GM23248 (cell line): ENCODE data around the gene FGGY. TPM values are rescaled to one million over a fixed set of nuclear protein-coding genes. Genes with fewer than 3 reads are reported as not detected.
A peak's percentile ranks its signal among the peaks of the same experiment; 100 is the strongest.

Experiments
- DNase-seq: peaks from one replicate; pipeline ENCODE4 v3.0.0-alpha.2; 2015
- H2AFZ ChIP-seq: fragments of 200-600 bp; sonication (generic); 2 replicates; pipeline ENCODE4 v1.6.1; 2016; ENCODE audit warnings: antibody characterized with exemption
- H3F3A ChIP-seq: fragments of 200-600 bp; sonication (generic); 2 replicates; pipeline ENCODE4 v1.6.1; 2016; ENCODE audit warnings: mild to moderate bottlenecking, antibody characterized with exemption, mixed run types; ENCODE audit not compliant: insufficient read depth
- H3K27ac ChIP-seq: fragments of 200-600 bp; sonication (generic); 2 replicates; pipeline ENCODE4 v1.5.1; 2016; ENCODE audit warnings: mild to moderate bottlenecking
- H3K27me3 ChIP-seq: fragments of 200-600 bp; sonication (generic); replicated peaks from 2 replicates; pipeline ENCODE4 v1.6.1; 2016; ENCODE audit warnings: mild to moderate bottlenecking; ENCODE audit not compliant: insufficient read depth
- H3K36me3 ChIP-seq: fragments of 200-600 bp; sonication (generic); 2 replicates; pipeline ENCODE4 v1.6.1; 2016; ENCODE audit warnings: low read depth, mild to moderate bottlenecking
- H3K4me1 ChIP-seq: fragments of 200-600 bp; sonication (generic); 2 replicates; pipeline ENCODE4 v1.6.1; 2016; ENCODE audit warnings: mild to moderate bottlenecking; ENCODE audit not compliant: insufficient read depth
- H3K4me2 ChIP-seq: fragments of 200-600 bp; sonication (generic); one replicate; pipeline ENCODE4 v1.6.1; 2016; ENCODE audit warnings: mild to moderate bottlenecking; ENCODE audit not compliant: unreplicated experiment
- H3K4me3 ChIP-seq: fragments of 200-600 bp; sonication (generic); 2 replicates; pipeline ENCODE4 v1.5.1; 2016; ENCODE audit warnings: mild to moderate bottlenecking
- H3K79me2 ChIP-seq: fragments of 200-600 bp; sonication (generic); 2 replicates; pipeline ENCODE4 v1.6.1; 2016; ENCODE audit warnings: mild to moderate bottlenecking; ENCODE audit not compliant: insufficient read depth
- H3K9ac ChIP-seq: fragments of 200-600 bp; sonication (generic); 2 replicates; pipeline ENCODE4 v1.6.1; 2016; ENCODE audit warnings: mild to moderate bottlenecking
- H3K9me2 ChIP-seq: fragments of 200-600 bp; sonication (generic); 2 replicates; pipeline ENCODE4 v1.6.1; 2016; ENCODE audit warnings: mixed run types, mild to moderate bottlenecking, moderate library complexity; ENCODE audit not compliant: insufficient read depth
- H3K9me3 ChIP-seq: fragments of 200-600 bp; sonication (generic); one replicate; pipeline ENCODE4 v1.6.1; 2017; ENCODE audit warnings: low read depth
- H4K20me1 ChIP-seq: fragments of 200-600 bp; sonication (generic); 2 replicates; pipeline ENCODE4 v1.6.0; 2016; ENCODE audit not compliant: insufficient read depth
- EZH2 ChIP-seq: fragments of 200-600 bp; sonication (generic); IDR thresholded peaks from 2 replicates; pipeline ENCODE4 v1.6.1; 2018; ENCODE audit warnings: antibody characterized with exemption, mild to moderate bottlenecking; ENCODE audit not compliant: insufficient read depth, poor library complexity, severe bottlenecking
- EZH2phosphoT487 ChIP-seq: fragments of 200-600 bp; sonication (generic); IDR thresholded peaks from 2 replicates; pipeline ENCODE4 v1.6.1; 2018; ENCODE audit warnings: antibody characterized with exemption, moderate library complexity, mild to moderate bottlenecking, low read depth; ENCODE audit not compliant: insufficient read depth
- WGBS, 2 experiments: methylation state at CpG; one replicate each; pipeline ENCODE4 v1.1.6; 2015 to 2017; ENCODE audit warnings: low lambda C conversion rate in 2 of 2, low coverage in 1 of 2; ENCODE audit errors: missing lambda C conversion rate in 2 of 2; 5-methylcytosine and 5-hydroxymethylcytosine counted together
- in situ Hi-C: fragments of 300-500 bp; cut with MboI; formaldehyde crosslinking; loops from 2 replicates; pipeline ENCODE4 v1.15.0; 2020
- polyA plus RNA-seq: library from polyadenylated mRNA; unstranded; fragments of >200 nt; fragmentation: Nextera tagmentation; extraction: Ambion mirVana; gene quantifications from 2 replicates; pipeline ENCODE4 v1.2.1, GENCODE V29; 2016
- total RNA-seq: library from RNA; depleted of rRNA; stranded (reverse); fragments of >200 nt; shearing (Covaris generic); gene quantifications from 2 replicates; pipeline ENCODE4 v1.2.3, GENCODE V29; 2014

Gene FGGY
- total and polyA plus RNA-seq, 2 experiments from 2014 or later, result 12.8 to 16.9 TPM

GRCh38 chr1:59512702-59513101 is 215.8 kb downstream of the FGGY start:
- Histone ChIP-seq H4K20me1 (no peaks in the 10 kb centered on the region), H3K27me3 (no peaks in the 10 kb centered on the region), H3F3A (no peaks in the 10 kb centered on the region), H3K9ac (no peak overlapping the region), H3K79me2 (no peaks in the 10 kb centered on the region), H3K36me3 (peaks cover 5% of the 10 kb centered on the region; the same call in 1 of the 2 replicates), H3K27ac (no peak overlapping the region), H3K4me1 (no peaks in the 10 kb centered on the region), H3K9me3 (no peaks in the 10 kb centered on the region), H2AFZ (no peak overlapping the region), H3K9me2 (no peaks in the 10 kb centered on the region), H3K4me2 (no peak overlapping the region), H3K4me3 (no peak overlapping the region)
- DNase-seq, result no peak
- no peak for TF ChIP-seq EZH2
- TF ChIP-seq EZH2phosphoT487, result no peak
- in situ Hi-C loops, result no loop called here
- WGBS, 2 experiments, result 33 to 40% methylated on average over 1 of the region's 1 CpG

DNA sequence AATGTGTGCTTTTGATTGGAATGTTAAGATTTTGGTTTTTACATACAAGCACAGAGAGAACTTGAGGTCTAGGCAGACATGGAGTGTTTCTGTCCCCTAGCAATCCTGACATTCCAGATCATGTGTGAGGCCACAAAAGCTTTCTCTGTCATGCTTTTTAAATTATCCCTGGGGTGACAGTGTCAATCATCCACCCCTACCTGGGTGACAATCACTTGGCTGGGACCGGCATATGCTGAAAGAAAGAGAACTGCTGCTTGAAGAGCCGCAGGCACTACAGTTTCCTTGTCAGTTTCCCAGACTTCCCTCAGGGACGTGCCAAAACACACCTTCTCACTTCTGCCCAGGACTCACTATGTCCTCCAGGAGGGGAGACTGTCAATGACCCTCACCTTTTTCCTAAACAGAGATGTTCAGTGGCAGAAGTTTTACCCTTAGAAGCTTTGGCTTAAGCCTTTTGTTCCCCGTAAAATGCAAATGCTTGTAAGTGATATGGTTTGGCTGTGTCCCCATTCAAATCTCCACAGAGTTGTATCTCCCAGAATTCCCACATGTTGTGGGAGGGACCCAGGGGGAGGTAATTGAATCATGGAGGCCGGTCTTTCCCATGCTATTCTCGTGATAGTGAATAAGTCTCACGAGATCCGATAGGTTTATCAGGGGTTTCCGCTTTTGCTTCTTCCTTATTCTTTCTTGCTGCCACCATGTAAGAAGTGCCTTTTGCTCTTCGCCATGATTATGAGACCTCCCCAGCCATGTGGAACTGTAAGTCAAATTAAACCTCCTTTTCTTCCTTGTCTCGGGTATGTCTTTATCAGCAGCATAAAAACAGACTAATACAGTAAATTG is 217.4 kb downstream of the FGGY start:
- H3K27ac ChIP-seq, result no peak overlapping the region

GRCh38 chr1:59516881-59517280 is 220.0 kb downstream of the FGGY start:
- H3K9me3 ChIP-seq, result no peaks in the 10 kb centered on the region

More for the DNA sequence above, 217.4 kb downstream of the FGGY start:
- Histone ChIP-seq H4K20me1 (no peaks in the 10 kb centered on the region), H2AFZ (no peak overlapping the region), H3F3A (no peaks in the 10 kb centered on the region), H3K36me3 (peaks cover 5% of the 10 kb centered on the region; the same call in 1 of the 2 replicates), H3K27me3 (no peaks in the 10 kb centered on the region), H3K4me1 (no peaks in the 10 kb centered on the region), H3K4me2 (no peak overlapping the region), H3K9ac (no peak overlapping the region), H3K4me3 (no peak overlapping the region), H3K9me3 (no peaks in the 10 kb centered on the region), H3K79me2 (no peaks in the 10 kb centered on the region), H3K9me2 (no peaks in the 10 kb centered on the region)
- no peak for DNase-seq
- TF ChIP-seq EZH2 (no peak), EZH2phosphoT487 (no peak)
- in situ Hi-C loops, result no loop called here
- 94 to 97% methylated on average over 11 of the region's 11 CpGs for whole genome bisulfite sequencing, 2 experiments

GRCh38 chr1:59520194-59520593 is 223.3 kb downstream of the FGGY start:
- Histone ChIP-seq H3K36me3 (no peaks in the 10 kb centered on the region), H3K9me3 (no peaks in the 10 kb centered on the region), H3K27me3 (no peaks in the 10 kb centered on the region), H3K79me2 (no peaks in the 10 kb centered on the region), H4K20me1 (no peaks in the 10 kb centered on the region), H3K9ac (no peak overlapping the region), H3K4me2 (no peak overlapping the region), H3K27ac (no peak overlapping the region), H2AFZ (no peak overlapping the region), H3K4me1 (peaks cover 6% of the 10 kb centered on the region), H3K4me3 (no peak overlapping the region), H3F3A (peaks cover 3% of the 10 kb centered on the region; the same call in 1 of the 2 replicates), H3K9me2 (no peaks in the 10 kb centered on the region)
- peak; percentile 43 for DNase-seq
- WGBS, 2 experiments, result 45 to 48% methylated on average over 3 of the region's 3 CpGs
- in situ Hi-C loops, result no loop called here
- TF ChIP-seq EZH2phosphoT487 (no peak), EZH2 (no peak)

More at GRCh38 chr1:59516881-59517280, 220.0 kb downstream of the FGGY start:
- no peaks in the 10 kb centered on the region for H3K79me2 ChIP-seq
- H3K4me2 ChIP-seq, result no peak overlapping the region
- H4K20me1 ChIP-seq, result no peaks in the 10 kb centered on the region
- no peak for DNase-seq
- no peak overlapping the region for H2AFZ ChIP-seq
- TF ChIP-seq EZH2phosphoT487 (no peak), EZH2 (no peak)
- H3K4me1 ChIP-seq, result peaks cover 6% of the 10 kb centered on the region
- no peaks in the 10 kb centered on the region for H3K27me3 ChIP-seq
- H3K9me2 ChIP-seq, result no peaks in the 10 kb centered on the region
- no peak overlapping the region for H3K27ac ChIP-seq
- peaks cover 3% of the 10 kb centered on the region; the same call in 1 of the 2 replicates for H3F3A ChIP-seq
- no peak overlapping the region for H3K4me3 ChIP-seq
- in situ Hi-C loops, result no loop called here
- peaks cover 5% of the 10 kb centered on the region; the same call in 1 of the 2 replicates for H3K36me3 ChIP-seq
- H3K9ac ChIP-seq, result no peak overlapping the region
